Heart left ventricle (tissue), 16 donors: ENCODE data around the gene DNAJC6. TPM values are rescaled to one million over a fixed set of nuclear protein-coding genes. Genes with fewer than 3 reads are reported as not detected.

ENCODE experiments used
- ATAC-seq, 4 donors: fragments of 200-7000 bp; cut with Tn5 transposase; one replicate each; pipeline ENCODE4 v1.9.1; 2020 to 2022; ENCODE audit warnings: moderate library complexity in 4 of 4, mild to moderate bottlenecking in 3 of 4, moderate number of reproducible peaks in 1 of 4
- DNase-seq, 5 donors: peaks; one replicate each; pipeline ENCODE4 v3.0.0-alpha.2; 2020
- H3K27ac ChIP-seq, 12 donors: fragments of 200-600 bp; sonication (generic) in 4 of 12; one replicate each; pipeline versions ENCODE4 v1.5.0 to v1.8.0; 2016 to 2022; ENCODE audit warnings: mild to moderate bottlenecking in 2 of 12
- H3K27me3 ChIP-seq, 9 donors: fragments of 200-600 bp; sonication (generic) in 2 of 9; one replicate each; pipeline versions ENCODE4 v1.5.1 to v1.8.0; 2016 to 2022; ENCODE audit warnings: mild to moderate bottlenecking in 3 of 9
- H3K36me3 ChIP-seq, 9 donors: fragments of 200-600 bp; sonication (generic) in 2 of 9; one replicate each; pipeline versions ENCODE4 v1.5.0 to v1.8.0; 2018 to 2022; ENCODE audit warnings: mild to moderate bottlenecking in 2 of 9
- H3K4me1 ChIP-seq, 12 donors: fragments of 200-600 bp; sonication (generic) in 4 of 12; one replicate each; pipeline versions ENCODE4 v1.5.0 to v1.8.0; 2016 to 2022; ENCODE audit warnings: mild to moderate bottlenecking in 3 of 12
- H3K4me3 ChIP-seq, 12 donors: fragments of 200-600 bp; sonication (generic) in 4 of 12; one replicate each; pipeline versions ENCODE4 v1.5.0 to v1.8.0; 2017 to 2022; ENCODE audit warnings: mild to moderate bottlenecking in 9 of 12, moderate library complexity in 4 of 12
- H3K9me3 ChIP-seq, 12 donors: fragments of 200-600 bp; sonication (generic) in 4 of 12; one replicate each; pipeline versions ENCODE4 v1.5.0 to v1.8.0; 2016 to 2022; ENCODE audit warnings: mild to moderate bottlenecking in 1 of 12
- POLR2A ChIP-seq, 2 donors: fragments of 450-650 bp; IDR thresholded peaks; one replicate each; pipeline ENCODE4 v1.6.1; 2017; ENCODE audit warnings: antibody characterized with exemption in 2 of 2, mild to moderate bottlenecking in 2 of 2, moderate library complexity in 2 of 2
- WGBS, 4 donors: extraction: QIAGEN DNeasy Blood & Tissue Kit in 2 of 4; methylation state at CpG; one replicate each; pipeline versions ENCODE4 v1.1.5 to v1.1.7; 2013 to 2018; 5-methylcytosine and 5-hydroxymethylcytosine counted together
- intact Hi-C, 10 donors: fragments of 100-400 bp; cut with DNase I; formaldehyde crosslinking; loops; one replicate each; pipeline versions ENCODE4 v1.11.1 to v1.14.2; 2022
- polyA plus RNA-seq, 2 donors: library from polyadenylated mRNA; stranded (reverse); fragments of 200-250 nt; gene quantifications; one replicate each; pipeline ENCODE4 v1.2.3, GENCODE V29; 2013
- total RNA-seq, 9 donors: library from RNA; depleted of rRNA in 2 of 9; stranded (reverse); fragments of >200 nt in 2 of 9; fragmentation: NEBNext Ultra II Directional in 3 of 9; extraction: Animal tissue kit (Norgen Biotek cat#: 25700) in 3 of 9; gene quantifications; one replicate each; pipeline versions ENCODE4 v1.1.0 to v1.2.4, GENCODE V29; 2016 to 2023
- TF ChIP-seq, protein P1 (sequence below), 12 donors: fragments of 200-600 bp; sonication (generic) in 4 of 12; IDR thresholded peaks; one replicate each; pipeline versions ENCODE4 v1.5.0 to v1.8.0; 2018 to 2022; ENCODE audit warnings: antibody characterized with exemption in 12 of 12, mild to moderate bottlenecking in 5 of 12
- donor health status: ischemic (EF 13 %, LVEDD 7.1; RV severe dilation, severe dysfunction).
- donor health status: healthy with polysubstance abuse.
- donor health status: DM: no; HTN: yes; CAD: no.
- donor health status: DM: no; HTN: no; CAD: no.
- donor health status: ischemic (EF 25% LVEDD 6.9; RV normal size, moderate dysfunction).
- donor health status: ischemic (EF 25% LVEDD 5.7; RV mildly dilated, moderate dysfunction).
- donor health status: healthy.
- donor health status: DM: yes; HTN: yes; CAD: no.
- donor health status: ischemic (EF 35%, LVEDD 5.7; RV mildly dilated, moderate dysfunction).
- donor health status: nonischemic (EF 11% LVEDD 7.7; RV severe dilation, severe dysfunction).
- donor health status: DM: yes; HTN: yes; CAD: no.
- donor health status: PGD.
- donor health status: ischemic (EF 29% LVEDD 5.4; RV normal size, mild dysfunction).
- donor health status: nonischemic (EF 23%, LVEDD 6.1; RV moderate dilation, normal function).

The DNAJC6 gene
- total and polyA plus RNA-seq, 11 donors, result 0.50 to 14.1 (median 8.5) TPM

DNA sequence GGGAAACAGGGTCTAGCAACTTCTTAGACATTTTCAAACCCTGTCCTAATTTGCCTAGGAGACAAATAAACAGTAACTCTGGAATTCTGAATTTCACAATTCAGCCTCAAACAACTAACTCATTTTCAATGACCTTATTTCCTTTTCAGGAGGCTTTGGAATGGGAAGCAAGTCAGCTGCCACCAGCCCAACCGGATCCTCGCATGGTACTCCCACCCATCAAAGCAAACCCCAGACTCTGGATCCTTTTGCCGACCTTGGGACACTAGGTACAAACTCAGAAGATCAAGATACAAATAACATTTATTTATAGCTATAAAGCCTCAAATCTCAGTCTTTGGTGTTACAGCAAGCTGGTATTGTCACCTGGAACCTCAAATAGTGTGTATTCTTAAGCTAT, 92.3 kb downstream of the DNAJC6 start:
- no peak overlapping the region for H3K4me3 ChIP-seq
- peaks cover 0 to 16% (median 0%) of the 10 kb centered on the region in 9 donors for H3K36me3 ChIP-seq
- H3K27me3 ChIP-seq, result no peaks in the 10 kb centered on the region
- TF ChIP-seq POLR2A (IDR thresholded peaks at IDR 0.05), result no peak
- TF ChIP-seq, protein P1, sequence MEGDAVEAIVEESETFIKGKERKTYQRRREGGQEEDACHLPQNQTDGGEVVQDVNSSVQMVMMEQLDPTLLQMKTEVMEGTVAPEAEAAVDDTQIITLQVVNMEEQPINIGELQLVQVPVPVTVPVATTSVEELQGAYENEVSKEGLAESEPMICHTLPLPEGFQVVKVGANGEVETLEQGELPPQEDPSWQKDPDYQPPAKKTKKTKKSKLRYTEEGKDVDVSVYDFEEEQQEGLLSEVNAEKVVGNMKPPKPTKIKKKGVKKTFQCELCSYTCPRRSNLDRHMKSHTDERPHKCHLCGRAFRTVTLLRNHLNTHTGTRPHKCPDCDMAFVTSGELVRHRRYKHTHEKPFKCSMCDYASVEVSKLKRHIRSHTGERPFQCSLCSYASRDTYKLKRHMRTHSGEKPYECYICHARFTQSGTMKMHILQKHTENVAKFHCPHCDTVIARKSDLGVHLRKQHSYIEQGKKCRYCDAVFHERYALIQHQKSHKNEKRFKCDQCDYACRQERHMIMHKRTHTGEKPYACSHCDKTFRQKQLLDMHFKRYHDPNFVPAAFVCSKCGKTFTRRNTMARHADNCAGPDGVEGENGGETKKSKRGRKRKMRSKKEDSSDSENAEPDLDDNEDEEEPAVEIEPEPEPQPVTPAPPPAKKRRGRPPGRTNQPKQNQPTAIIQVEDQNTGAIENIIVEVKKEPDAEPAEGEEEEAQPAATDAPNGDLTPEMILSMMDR (IDR thresholded peaks at IDR 0.05), result no peak
- no peak overlapping the region for H3K27ac ChIP-seq
- 77 to 87% (median 84%) methylated on average over 3 of the region's 3 CpGs for WGBS, 4 donors
- H3K4me1 ChIP-seq, result no peaks in the 10 kb centered on the region
- DNase-seq, result no peak
- intact Hi-C loops, result no loop called here
- ATAC-seq, result no peak
- no peaks in the 10 kb centered on the region for H3K9me3 ChIP-seq

DNA sequence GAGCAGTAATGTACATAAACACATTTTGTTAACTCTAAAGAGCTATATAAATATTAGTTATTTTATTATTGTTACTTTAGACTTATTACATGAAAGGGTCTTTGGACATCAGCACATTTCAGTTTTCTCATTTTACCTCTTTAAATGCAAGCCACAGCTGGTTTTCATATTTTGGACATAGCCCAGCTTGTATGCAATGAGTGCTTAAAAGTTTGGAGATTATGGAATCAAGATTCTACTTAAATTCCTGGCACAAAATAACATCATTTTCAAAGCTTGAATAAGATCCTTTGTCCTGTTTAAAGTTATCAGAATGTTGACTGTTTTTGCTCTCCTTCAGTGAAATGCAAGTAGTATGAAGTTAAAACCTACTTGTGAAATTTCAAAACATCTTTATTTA, 95.6 kb downstream of the DNAJC6 start:
- ATAC-seq, result no peak
- H3K4me3 ChIP-seq, result no peak overlapping the region
- H3K4me1 ChIP-seq, result no peaks in the 10 kb centered on the region
- TF ChIP-seq, protein P1 (IDR thresholded peaks at IDR 0.05), result no peak
- TF ChIP-seq POLR2A (IDR thresholded peaks at IDR 0.05), result no peak
- no peak overlapping the region for H3K27ac ChIP-seq
- DNase-seq, result no peak
- peaks cover 0 to 20% (median 6%) of the 10 kb centered on the region in 9 donors for H3K36me3 ChIP-seq
- H3K27me3 ChIP-seq, result no peaks in the 10 kb centered on the region
- intact Hi-C loops, result no loop called here
- H3K9me3 ChIP-seq, result no peaks in the 10 kb centered on the region

DNA sequence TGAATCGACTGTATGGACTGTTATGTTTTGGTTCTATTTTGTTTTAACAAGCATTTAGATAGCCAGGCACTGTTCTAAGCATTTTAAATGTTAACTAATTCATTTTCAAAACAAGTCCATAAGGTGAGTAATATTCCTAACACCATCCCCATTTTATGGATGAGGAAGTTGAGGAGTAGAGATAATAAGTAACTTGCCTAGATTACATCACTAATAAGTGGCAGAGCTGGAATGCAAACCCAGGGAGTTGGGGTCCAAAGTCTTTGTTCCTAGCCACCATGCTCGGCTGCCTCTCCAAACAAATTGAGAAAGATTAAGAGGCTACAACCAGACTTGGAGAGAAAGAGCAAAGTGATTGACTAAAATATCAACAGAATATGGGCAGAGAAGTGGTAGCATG, 98.5 kb downstream of the DNAJC6 start:
- ATAC-seq, result no peak
- WGBS, 4 donors, result 85 to 94% (median 90%) methylated on average over 2 of the region's 2 CpGs
- Histone ChIP-seq H3K27ac (no peak overlapping the region), H3K4me1 (no peaks in the 10 kb centered on the region), H3K36me3 (peaks cover 0 to 22% (median 4%) of the 10 kb centered on the region in 9 donors), H3K9me3 (no peaks in the 10 kb centered on the region), H3K4me3 (no peak overlapping the region), H3K27me3 (no peaks in the 10 kb centered on the region)
- DNase-seq, result no peak
- TF ChIP-seq POLR2A (IDR thresholded peaks at IDR 0.05), result no peak
- TF ChIP-seq, protein P1 (IDR thresholded peaks at IDR 0.05), result no peak
- intact Hi-C loops, result no loop called here

DNA sequence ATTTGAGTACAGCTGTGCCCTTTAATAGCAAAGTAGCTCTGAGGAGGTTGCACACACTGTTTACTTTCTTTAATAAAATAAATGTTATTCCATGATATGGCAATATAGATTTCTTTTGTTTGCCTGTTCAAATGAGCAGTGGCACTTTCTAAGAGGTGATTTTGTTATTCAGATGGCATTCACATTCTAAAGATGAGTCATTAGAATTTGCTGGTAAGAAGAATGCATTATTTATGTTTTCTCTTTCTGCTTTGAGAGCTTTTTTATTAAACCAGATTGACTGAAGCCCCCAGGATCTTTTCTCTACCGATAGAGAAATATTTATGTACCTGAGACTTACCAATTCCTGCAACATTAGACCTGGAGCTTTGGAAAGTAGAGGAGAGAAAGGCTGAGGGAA, 100.0 kb downstream of the DNAJC6 start:
- DNase-seq (no peak), ATAC-seq (no peak)
- Histone ChIP-seq H3K4me3 (no peak overlapping the region), H3K36me3 (peaks cover 0 to 27% (median 4%) of the 10 kb centered on the region in 9 donors), H3K27ac (no peak overlapping the region), H3K9me3 (no peaks in the 10 kb centered on the region), H3K4me1 (no peaks in the 10 kb centered on the region), H3K27me3 (no peaks in the 10 kb centered on the region)
- TF ChIP-seq, protein P1 (IDR thresholded peaks at IDR 0.05), result no peak
- no peak for TF ChIP-seq POLR2A (IDR thresholded peaks at IDR 0.05)
- intact Hi-C loops, result no loop called here
- WGBS, 4 donors, result 59 to 86% (median 72%) methylated on average over 1 of the region's 1 CpG
